Mucosa of rectum (tissue), 2 donors: ENCODE results near the gene P3H2.

Experiments used
- H3K27ac ChIP-seq, 2 donors: one replicate each; pipeline ENCODE4 v1.7.0; 2013; ENCODE audit warnings: inconsistent platforms in 2 of 2, low read depth in 2 of 2, low read length in 2 of 2
- H3K27me3 ChIP-seq, 2 donors: one replicate each; pipeline ENCODE4 v1.7.0; 2013; ENCODE audit warnings: low read length in 2 of 2; ENCODE audit not compliant: control insufficient read depth in 2 of 2, insufficient read depth in 2 of 2
- H3K36me3 ChIP-seq, 2 donors: one replicate each; pipeline ENCODE4 v1.7.0; 2013; ENCODE audit warnings: low read length in 2 of 2; ENCODE audit not compliant: control insufficient read depth in 2 of 2, insufficient read depth in 2 of 2
- H3K4me1 ChIP-seq, 2 donors: one replicate each; pipeline ENCODE4 v1.7.0; 2013; ENCODE audit warnings: low read length in 2 of 2, mild to moderate bottlenecking in 1 of 2; ENCODE audit not compliant: control insufficient read depth in 2 of 2, insufficient read depth in 2 of 2
- H3K4me3 ChIP-seq, 2 donors: one replicate each; pipeline ENCODE4 v1.7.0; 2013; ENCODE audit warnings: low read length in 2 of 2
- H3K9ac ChIP-seq, 2 donors: one replicate each; pipeline ENCODE4 v1.7.0; 2013; ENCODE audit warnings: low read length in 2 of 2, low read depth in 1 of 2, mild to moderate bottlenecking in 1 of 2
- H3K9me3 ChIP-seq, 2 donors: one replicate each; pipeline ENCODE4 v1.7.0; 2013; ENCODE audit warnings: low read length in 2 of 2; ENCODE audit not compliant: control insufficient read depth in 2 of 2
- donor health status: healthy.
- donor health status: Normal muscosa, but diverticular disease.

The P3H2 gene

GRCh38 chr3:189981668-189982067 lies 139.0 kb downstream of the P3H2 start:
- Histone ChIP-seq H3K4me1 (no peaks in the 10 kb centered on the region), H3K27me3 (no peaks in the 10 kb centered on the region), H3K9me3 (no peaks in the 10 kb centered on the region), H3K36me3 (no peaks in the 10 kb centered on the region), H3K27ac (no peak overlapping the region), H3K4me3 (no peak overlapping the region), H3K9ac (no peak overlapping the region)

- Histone ChIP-seq H3K36me3 (no peaks in the 10 kb centered on the region), H3K9ac (no peak overlapping the region), H3K27me3 (no peaks in the 10 kb centered on the region), H3K4me1 (no peaks in the 10 kb centered on the region), H3K4me3 (no peak overlapping the region), H3K27ac (no peak overlapping the region), H3K9me3 (no peaks in the 10 kb centered on the region)
These were observed 141.9 kb downstream of the P3H2 start for GRCh38 chr3:189978753-189979152.

- H3K9me3 ChIP-seq: no peaks in the 10 kb centered on the region
- no peaks in the 10 kb centered on the region for H3K27me3 ChIP-seq
- H3K36me3 ChIP-seq: no peaks in the 10 kb centered on the region
- no peak overlapping the region for H3K9ac ChIP-seq
- H3K4me1 ChIP-seq: no peaks in the 10 kb centered on the region
- no peak overlapping the region for H3K4me3 ChIP-seq
- H3K27ac ChIP-seq: no peak overlapping the region
These were observed 143.5 kb downstream of the P3H2 start for GRCh38 chr3:189977174-189977573.

- H3K27me3 ChIP-seq: no peaks in the 10 kb centered on the region
- H3K4me3 ChIP-seq: no peak overlapping the region
- H3K4me1 ChIP-seq: no peaks in the 10 kb centered on the region
- no peaks in the 10 kb centered on the region for H3K36me3 ChIP-seq
- no peak overlapping the region for H3K9ac ChIP-seq
- H3K27ac ChIP-seq: no peak overlapping the region
- no peaks in the 10 kb centered on the region for H3K9me3 ChIP-seq
These were observed 145.2 kb downstream of the P3H2 start for GRCh38 chr3:189975391-189975990.

GRCh38 chr3:189974359-189974758 lies 146.3 kb downstream of the P3H2 start:
- H3K4me1 ChIP-seq: no peaks in the 10 kb centered on the region
- H3K27ac ChIP-seq: no peak overlapping the region
- no peaks in the 10 kb centered on the region for H3K9me3 ChIP-seq
- no peak overlapping the region for H3K9ac ChIP-seq
- no peaks in the 10 kb centered on the region for H3K27me3 ChIP-seq
- H3K4me3 ChIP-seq: no peak overlapping the region
- H3K36me3 ChIP-seq: no peaks in the 10 kb centered on the region

- Histone ChIP-seq H3K4me1 (no peaks in the 10 kb centered on the region), H3K9me3 (no peaks in the 10 kb centered on the region), H3K27ac (no peak overlapping the region), H3K4me3 (no peak overlapping the region), H3K36me3 (no peaks in the 10 kb centered on the region), H3K9ac (no peak overlapping the region), H3K27me3 (no peaks in the 10 kb centered on the region)
These were observed 153.3 kb downstream of the P3H2 start for GRCh38 chr3:189967254-189967865.

- no peaks in the 10 kb centered on the region for H3K4me1 ChIP-seq
- no peak overlapping the region for H3K9ac ChIP-seq
- no peak overlapping the region for H3K27ac ChIP-seq
These were observed 153.9 kb downstream of the P3H2 start for GRCh38 chr3:189966843-189967242.

DNA sequence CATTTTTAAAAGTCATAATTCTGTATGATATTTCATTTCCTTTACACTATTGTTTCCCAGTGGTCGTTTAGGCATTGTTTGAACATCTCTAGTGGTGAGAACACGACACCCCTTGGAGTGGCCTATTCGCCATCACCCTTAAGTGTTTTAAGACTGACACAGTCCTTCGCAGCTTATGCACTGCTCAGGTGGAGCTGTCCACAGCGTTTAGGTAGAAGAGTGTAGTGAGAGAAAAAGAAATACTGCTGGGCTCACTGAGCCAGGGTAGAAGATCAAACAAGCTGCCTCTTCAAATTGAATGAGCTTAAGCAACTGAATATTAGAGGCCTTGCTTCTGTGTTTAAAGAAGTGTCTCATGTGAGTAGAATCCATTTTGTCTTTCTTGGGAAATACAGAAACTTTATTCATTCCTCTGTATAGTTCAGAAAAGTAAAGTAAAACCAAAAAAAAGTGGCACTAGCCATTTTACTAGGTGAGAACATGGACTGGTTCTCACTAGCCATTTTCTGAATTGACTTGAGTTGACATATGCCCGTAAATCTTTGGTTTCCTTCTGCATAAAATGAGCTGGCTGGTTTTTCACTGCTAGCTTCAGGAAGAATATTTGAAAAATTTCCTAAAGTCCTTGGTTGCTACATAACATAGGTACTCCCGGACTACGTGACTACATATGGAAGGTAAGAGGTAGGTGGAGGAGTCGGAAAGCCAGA lies 155.9 kb downstream of the P3H2 start:
- H3K36me3 ChIP-seq: no peaks in the 10 kb centered on the region
- no peak overlapping the region for H3K4me3 ChIP-seq
- H3K4me1 ChIP-seq: no peaks in the 10 kb centered on the region
- H3K27me3 ChIP-seq: no peaks in the 10 kb centered on the region
- no peak overlapping the region for H3K9ac ChIP-seq
- H3K27ac ChIP-seq: no peak overlapping the region
- H3K9me3 ChIP-seq: no peaks in the 10 kb centered on the region

More at GRCh38 chr3:189966843-189967242, 153.9 kb downstream of the P3H2 start:
- no peaks in the 10 kb centered on the region for H3K36me3 ChIP-seq
- H3K4me3 ChIP-seq: no peak overlapping the region
- no peaks in the 10 kb centered on the region for H3K9me3 ChIP-seq
- no peaks in the 10 kb centered on the region for H3K27me3 ChIP-seq

DNA sequence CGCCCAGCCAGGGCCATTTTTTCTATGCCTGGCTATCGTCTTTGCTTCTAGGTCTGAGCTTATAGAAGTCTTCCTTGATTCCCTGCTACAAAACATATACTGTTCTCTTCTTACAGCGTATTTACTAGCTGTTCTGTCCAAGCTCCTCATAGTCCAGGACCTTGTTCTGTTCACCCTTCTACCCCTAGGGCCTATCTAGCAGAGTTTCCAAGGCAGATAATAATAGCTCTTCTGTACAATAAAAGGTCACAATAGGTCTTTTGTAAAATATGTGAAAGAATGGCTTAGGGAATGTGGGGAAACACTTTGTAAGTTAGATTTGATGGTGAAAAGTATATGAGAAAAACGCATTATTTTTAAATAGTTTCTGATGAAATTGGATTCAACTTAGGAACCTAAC lies 158.2 kb downstream of the P3H2 start:
- Histone ChIP-seq H3K27ac (no peak overlapping the region), H3K4me1 (no peaks in the 10 kb centered on the region), H3K27me3 (no peaks in the 10 kb centered on the region), H3K9me3 (no peaks in the 10 kb centered on the region), H3K4me3 (no peak overlapping the region), H3K36me3 (no peaks in the 10 kb centered on the region), H3K9ac (no peak overlapping the region)

DNA sequence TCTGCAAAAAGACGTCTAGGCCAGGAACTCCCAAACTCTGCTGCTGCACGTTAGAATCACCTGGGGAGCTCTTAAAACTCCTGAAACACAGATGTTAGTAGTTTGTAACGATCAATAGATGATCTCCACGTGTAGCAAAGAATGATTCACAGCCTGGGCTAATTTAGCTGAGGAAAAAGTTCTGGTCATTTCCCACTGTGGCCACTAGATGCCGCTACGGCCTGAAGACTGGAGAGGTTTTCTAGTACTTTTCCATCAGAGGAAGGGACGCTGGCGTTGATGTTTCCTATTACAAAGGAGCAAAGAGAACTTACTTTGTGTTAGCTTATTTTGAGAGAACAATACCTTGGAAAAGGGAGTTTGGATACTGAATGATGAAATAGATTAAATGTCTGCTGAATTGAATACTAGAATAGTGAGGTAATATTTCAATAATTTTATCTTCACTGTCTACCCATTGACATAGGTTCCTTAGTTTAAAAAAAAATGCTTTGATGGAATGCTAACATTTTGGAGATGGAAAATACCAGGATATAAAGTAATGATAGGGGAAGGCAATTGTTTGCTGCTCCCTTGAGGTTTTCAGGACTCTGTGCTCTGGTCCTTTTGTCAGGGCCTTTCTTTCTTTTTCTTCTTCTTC lies 159.1 kb downstream of the P3H2 start:
- Histone ChIP-seq H3K9me3 (no peaks in the 10 kb centered on the region), H3K4me1 (no peaks in the 10 kb centered on the region), H3K4me3 (no peak overlapping the region), H3K36me3 (no peaks in the 10 kb centered on the region), H3K27me3 (no peaks in the 10 kb centered on the region), H3K9ac (no peak overlapping the region), H3K27ac (no peak overlapping the region)
